Ishikawa (cell line): ENCODE results near the gene CCNH.

ENCODE experiments used
- CEBPB ChIP-seq: IDR thresholded peaks from 2 replicates; pipeline ENCODE4 v1.6.1; 2012
- CREB1 ChIP-seq: IDR thresholded peaks from 2 replicates; pipeline ENCODE4 v1.6.1; 2012; ENCODE audit warnings: low read depth
- EGR1 ChIP-seq: IDR thresholded peaks from 2 replicates; pipeline ENCODE4 v1.6.1; 2012
- EP300 ChIP-seq: IDR thresholded peaks from 2 replicates; pipeline ENCODE4 v1.6.1; 2012; ENCODE audit warnings: borderline replicate concordance
- FOXM1 ChIP-seq: IDR thresholded peaks from 2 replicates; pipeline ENCODE4 v1.6.1; 2012; ENCODE audit warnings: low read depth, borderline replicate concordance
- MAX ChIP-seq: IDR thresholded peaks from 2 replicates; pipeline ENCODE4 v1.6.1; 2012
- NFIC ChIP-seq: IDR thresholded peaks from 2 replicates; pipeline ENCODE4 v1.6.1; 2012
- RAD21 ChIP-seq: IDR thresholded peaks from 2 replicates; pipeline ENCODE4 v1.6.1; 2012; ENCODE audit warnings: low read depth
- TAF1 ChIP-seq: IDR thresholded peaks from 2 replicates; pipeline ENCODE4 v1.6.1; 2012; ENCODE audit warnings: low read depth, mild to moderate bottlenecking
- TCF12 ChIP-seq: IDR thresholded peaks from 2 replicates; pipeline ENCODE4 v1.6.1; 2012; ENCODE audit warnings: low read depth
- TEAD4 ChIP-seq: IDR thresholded peaks from 2 replicates; pipeline ENCODE4 v1.6.1; 2012
- USF1 ChIP-seq: IDR thresholded peaks from 2 replicates; pipeline ENCODE4 v1.6.1; 2012
- YY1 ChIP-seq: IDR thresholded peaks from 2 replicates; pipeline ENCODE4 v1.6.1; 2012; ENCODE audit warnings: low read depth
- ZBTB7A ChIP-seq: IDR thresholded peaks from 2 replicates; pipeline ENCODE4 v1.6.1; 2012; ENCODE audit warnings: low read depth
- TF ChIP-seq, protein P1 (sequence below): IDR thresholded peaks from 2 replicates; pipeline ENCODE4 v1.6.1; 2012; ENCODE audit warnings: low read depth, mild to moderate bottlenecking

The CCNH gene

GRCh38 chr5:87354496-87354895 lies 58.2 kb downstream of the CCNH start:
- no peak for TF ChIP-seq TEAD4
- no peak for TF ChIP-seq MAX
- TF ChIP-seq RAD21, result no peak
- no peak for TF ChIP-seq CREB1
- no peak for TF ChIP-seq TAF1
- TF ChIP-seq CEBPB, result no peak
- TF ChIP-seq ZBTB7A, result no peak
- TF ChIP-seq YY1, result no peak
- no peak for TF ChIP-seq EGR1
- TF ChIP-seq USF1, result no peak

- TF ChIP-seq MAX, result no peak
- no peak for TF ChIP-seq RAD21
- TF ChIP-seq YY1, result no peak
- no peak for TF ChIP-seq FOXM1
- no peak for TF ChIP-seq ZBTB7A
- TF ChIP-seq EGR1, result no peak
- TF ChIP-seq, protein P1, sequence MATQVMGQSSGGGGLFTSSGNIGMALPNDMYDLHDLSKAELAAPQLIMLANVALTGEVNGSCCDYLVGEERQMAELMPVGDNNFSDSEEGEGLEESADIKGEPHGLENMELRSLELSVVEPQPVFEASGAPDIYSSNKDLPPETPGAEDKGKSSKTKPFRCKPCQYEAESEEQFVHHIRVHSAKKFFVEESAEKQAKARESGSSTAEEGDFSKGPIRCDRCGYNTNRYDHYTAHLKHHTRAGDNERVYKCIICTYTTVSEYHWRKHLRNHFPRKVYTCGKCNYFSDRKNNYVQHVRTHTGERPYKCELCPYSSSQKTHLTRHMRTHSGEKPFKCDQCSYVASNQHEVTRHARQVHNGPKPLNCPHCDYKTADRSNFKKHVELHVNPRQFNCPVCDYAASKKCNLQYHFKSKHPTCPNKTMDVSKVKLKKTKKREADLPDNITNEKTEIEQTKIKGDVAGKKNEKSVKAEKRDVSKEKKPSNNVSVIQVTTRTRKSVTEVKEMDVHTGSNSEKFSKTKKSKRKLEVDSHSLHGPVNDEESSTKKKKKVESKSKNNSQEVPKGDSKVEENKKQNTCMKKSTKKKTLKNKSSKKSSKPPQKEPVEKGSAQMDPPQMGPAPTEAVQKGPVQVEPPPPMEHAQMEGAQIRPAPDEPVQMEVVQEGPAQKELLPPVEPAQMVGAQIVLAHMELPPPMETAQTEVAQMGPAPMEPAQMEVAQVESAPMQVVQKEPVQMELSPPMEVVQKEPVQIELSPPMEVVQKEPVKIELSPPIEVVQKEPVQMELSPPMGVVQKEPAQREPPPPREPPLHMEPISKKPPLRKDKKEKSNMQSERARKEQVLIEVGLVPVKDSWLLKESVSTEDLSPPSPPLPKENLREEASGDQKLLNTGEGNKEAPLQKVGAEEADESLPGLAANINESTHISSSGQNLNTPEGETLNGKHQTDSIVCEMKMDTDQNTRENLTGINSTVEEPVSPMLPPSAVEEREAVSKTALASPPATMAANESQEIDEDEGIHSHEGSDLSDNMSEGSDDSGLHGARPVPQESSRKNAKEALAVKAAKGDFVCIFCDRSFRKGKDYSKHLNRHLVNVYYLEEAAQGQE, result no peak
- TF ChIP-seq TCF12, result no peak
- TF ChIP-seq TEAD4, result no peak
- TF ChIP-seq NFIC, result no peak
- TF ChIP-seq USF1, result no peak
- no peak for TF ChIP-seq TAF1
- no peak for TF ChIP-seq CREB1
- no peak for TF ChIP-seq EP300
Observed at GRCh38 chr5:87347841-87348240, 64.9 kb downstream of the CCNH start.

DNA sequence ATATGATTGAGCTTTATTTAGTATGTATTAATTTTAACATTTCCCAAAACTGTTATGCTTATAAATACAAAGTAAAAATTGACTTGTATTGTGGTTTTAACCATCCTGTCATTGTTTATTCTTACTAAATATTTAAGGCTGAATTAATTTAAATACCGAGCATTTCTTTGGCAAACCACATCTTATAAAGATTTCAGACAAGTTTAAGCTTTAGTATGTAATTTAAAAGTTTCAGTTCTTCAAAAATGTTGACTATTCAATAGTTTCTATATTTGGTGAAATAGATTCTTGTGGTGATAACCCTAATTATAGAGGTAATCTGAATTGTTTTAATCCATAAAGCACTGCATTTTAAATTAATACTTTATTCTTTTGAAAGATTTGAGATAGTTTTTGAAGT lies 65.5 kb downstream of the CCNH start:
- TF ChIP-seq TCF12 (no peak), CEBPB (no peak), CREB1 (no peak), YY1 (no peak), EP300 (no peak), USF1 (no peak), TAF1 (no peak), EGR1 (no peak), ZBTB7A (no peak), MAX (no peak), NFIC (no peak), RAD21 (no peak), TEAD4 (no peak), FOXM1 (no peak)
- TF ChIP-seq, protein P1, result no peak
